ENCODE results near the gene CHD3.

CHD3 gene

GRCh38 chr17:7852919-7853690, 35.5 kb upstream of the CHD3 start:
- no peak for TF ChIP-seq CREB1 (IDR thresholded peaks at IDR 0.05; ENCODE audit: low read depth)
- TF ChIP-seq YY1 (IDR thresholded peaks at IDR 0.05; ENCODE audit: low read depth) = no peak
- TF ChIP-seq EGR1 (IDR thresholded peaks at IDR 0.05) = no peak
- TF ChIP-seq ZBTB7A (IDR thresholded peaks at IDR 0.05; ENCODE audit: low read depth) = no peak
- TF ChIP-seq TCF12 (IDR thresholded peaks at IDR 0.05; ENCODE audit: low read depth) = no peak
- no peak for TF ChIP-seq FOXM1 (IDR thresholded peaks at IDR 0.05; ENCODE audit: borderline replicate concordance, low read depth)
- no peak for TF ChIP-seq USF1 (IDR thresholded peaks at IDR 0.05)
- TF ChIP-seq RAD21 (IDR thresholded peaks at IDR 0.05; ENCODE audit: low read depth) = no peak
- no peak for TF ChIP-seq MAX (IDR thresholded peaks at IDR 0.05)
- TF ChIP-seq REST (IDR thresholded peaks at IDR 0.05; ENCODE audit: low read depth) = no peak
- TF ChIP-seq TAF1 (IDR thresholded peaks at IDR 0.05; ENCODE audit: low read depth) = no peak
- TF ChIP-seq CEBPB (IDR thresholded peaks at IDR 0.05) = no peak
- no peak for TF ChIP-seq TEAD4 (IDR thresholded peaks at IDR 0.05)
- no peak for TF ChIP-seq NFIC (IDR thresholded peaks at IDR 0.05)
- TF ChIP-seq EP300 (IDR thresholded peaks at IDR 0.05; ENCODE audit: borderline replicate concordance) = no peak

- TF ChIP-seq CEBPB (IDR thresholded peaks at IDR 0.05) = no peak
- TF ChIP-seq NFIC (IDR thresholded peaks at IDR 0.05) = no peak
- TF ChIP-seq TCF12 (IDR thresholded peaks at IDR 0.05; ENCODE audit: low read depth) = no peak
- TF ChIP-seq EP300 (IDR thresholded peaks at IDR 0.05; ENCODE audit: borderline replicate concordance) = no peak
- no peak for TF ChIP-seq REST (IDR thresholded peaks at IDR 0.05; ENCODE audit: low read depth)
- TF ChIP-seq CREB1 (IDR thresholded peaks at IDR 0.05; ENCODE audit: low read depth) = no peak
- TF ChIP-seq YY1 (IDR thresholded peaks at IDR 0.05; ENCODE audit: low read depth) = no peak
- no peak for TF ChIP-seq FOXM1 (IDR thresholded peaks at IDR 0.05; ENCODE audit: borderline replicate concordance, low read depth)
- TF ChIP-seq MAX (IDR thresholded peaks at IDR 0.05) = no peak
- no peak for TF ChIP-seq USF1 (IDR thresholded peaks at IDR 0.05)
- TF ChIP-seq RAD21 (IDR thresholded peaks at IDR 0.05; ENCODE audit: low read depth) = no peak
- no peak for TF ChIP-seq ZBTB7A (IDR thresholded peaks at IDR 0.05; ENCODE audit: low read depth)
- TF ChIP-seq TAF1 (IDR thresholded peaks at IDR 0.05; ENCODE audit: low read depth) = no peak
- no peak for TF ChIP-seq EGR1 (IDR thresholded peaks at IDR 0.05)
- TF ChIP-seq TEAD4 (IDR thresholded peaks at IDR 0.05) = no peak
Measured at GRCh38 chr17:7853691-7854038, 34.9 kb upstream of the CHD3 start.

- no peak for TF ChIP-seq TAF1 (IDR thresholded peaks at IDR 0.05; ENCODE audit: low read depth)
- TF ChIP-seq RAD21 (IDR thresholded peaks at IDR 0.05; ENCODE audit: low read depth) = no peak
- no peak for TF ChIP-seq USF1 (IDR thresholded peaks at IDR 0.05)
- no peak for TF ChIP-seq TEAD4 (IDR thresholded peaks at IDR 0.05)
- TF ChIP-seq ZBTB7A (IDR thresholded peaks at IDR 0.05; ENCODE audit: low read depth) = no peak
- TF ChIP-seq MAX (IDR thresholded peaks at IDR 0.05) = no peak
- no peak for TF ChIP-seq REST (IDR thresholded peaks at IDR 0.05; ENCODE audit: low read depth)
- no peak for TF ChIP-seq EGR1 (IDR thresholded peaks at IDR 0.05)
- TF ChIP-seq NFIC (IDR thresholded peaks at IDR 0.05) = no peak
- no peak for TF ChIP-seq CEBPB (IDR thresholded peaks at IDR 0.05)
- TF ChIP-seq FOXM1 (IDR thresholded peaks at IDR 0.05; ENCODE audit: borderline replicate concordance, low read depth) = no peak
- no peak for TF ChIP-seq TCF12 (IDR thresholded peaks at IDR 0.05; ENCODE audit: low read depth)
- no peak for TF ChIP-seq EP300 (IDR thresholded peaks at IDR 0.05; ENCODE audit: borderline replicate concordance)
- TF ChIP-seq YY1 (IDR thresholded peaks at IDR 0.05; ENCODE audit: low read depth) = no peak
Measured at GRCh38 chr17:7854078-7854777, 34.4 kb upstream of the CHD3 start.
